WTC11 (cell line): ENCODE measurements around the gene TMC4. TPM values are rescaled to one million over a fixed set of nuclear protein-coding genes. Genes with fewer than 3 reads are reported as not detected.

Experiments
- ATAC-seq: fragments of 200-7000 bp; cut with Tn5 transposase; 2 replicates; pipeline ENCODE4 v1.10.0; 2021; ENCODE audit warnings: mild to moderate bottlenecking, moderate library complexity
- CTCF ChIA-PET: fragments of 300-600 bp; sonication (Branson Sonifier 250); formaldehyde crosslinking; loops from one replicate; lab custom pipeline; 2021; ENCODE audit warnings: antibody characterized with exemption; lab: Charles Lee
- POLR2A ChIA-PET: fragments of 350-600 bp; sonication (Branson Sonifier 250); formaldehyde crosslinking; loops from one replicate; lab custom pipeline; 2021; ENCODE audit warnings: antibody characterized with exemption; lab: Charles Lee
- DNase-seq: peaks from one replicate; pipeline ENCODE4 v3.0.0; 2021; ENCODE audit warnings: low spot score
- H3K27ac Mint-ChIP-seq: 2 replicates; pipeline ENCODE4 v1.8.0; 2021; ENCODE audit warnings: mixed read lengths
- H3K27me3 Mint-ChIP-seq: 2 replicates; pipeline ENCODE4 v1.8.0; 2021; ENCODE audit warnings: low read depth, mild to moderate bottlenecking, moderate library complexity, mixed read lengths
- H3K36me3 Mint-ChIP-seq: 2 replicates; pipeline ENCODE4 v1.8.0; 2021; ENCODE audit warnings: mixed read lengths
- H3K4me1 Mint-ChIP-seq: 2 replicates; pipeline ENCODE4 v1.8.0; 2022; ENCODE audit warnings: mixed read lengths
- H3K4me3 Mint-ChIP-seq: 2 replicates; pipeline ENCODE4 v1.8.0; 2021; ENCODE audit warnings: mild to moderate bottlenecking, moderate library complexity, mixed read lengths
- H3K9me3 Mint-ChIP-seq: 2 replicates; pipeline ENCODE4 v1.8.0; 2021; ENCODE audit warnings: mixed read lengths
- CBFB ChIP-seq: sonication (generic); formaldehyde crosslinking; IDR thresholded peaks from 2 replicates; pipeline ENCODE4 v1.8.1; 2022; ENCODE audit warnings: mild to moderate bottlenecking, low read depth, missing genetic modification reagents
- CDX4 ChIP-seq: fragments of 250-450 bp; sonication (Bioruptor Pico); IDR thresholded peaks from 2 replicates; pipeline ENCODE4 v1.9.0; 2021; ENCODE audit warnings: moderate library complexity, mild to moderate bottlenecking, inconsistent platforms, borderline replicate concordance
- CREM ChIP-seq: sonication (generic); formaldehyde crosslinking; IDR thresholded peaks from 2 replicates; pipeline ENCODE4 v1.8.1; 2022; ENCODE audit warnings: mild to moderate bottlenecking, missing genetic modification reagents, moderate library complexity
- CTCF ChIP-seq: fragments of 200-600 bp; IDR thresholded peaks from 2 replicates; pipeline ENCODE4 v1.8.0; 2022; ENCODE audit warnings: antibody characterized with exemption
- E2F1 ChIP-seq: sonication (generic); formaldehyde crosslinking; IDR thresholded peaks from 2 replicates; pipeline ENCODE4 v1.8.0; 2022; ENCODE audit warnings: mild to moderate bottlenecking, missing genetic modification reagents
- ELF4 ChIP-seq: sonication (generic); formaldehyde crosslinking; IDR thresholded peaks from 2 replicates; pipeline ENCODE4 v1.8.1; 2022; ENCODE audit warnings: low read depth, mild to moderate bottlenecking, moderate library complexity, missing genetic modification reagents
- ERG ChIP-seq: fragments of 250-450 bp; sonication (Bioruptor Pico); IDR thresholded peaks from 2 replicates; pipeline ENCODE4 v1.8.0; 2021; ENCODE audit warnings: mild to moderate bottlenecking
- HMGXB4 ChIP-seq: sonication (generic); formaldehyde crosslinking; IDR thresholded peaks from 2 replicates; pipeline ENCODE4 v1.8.1; 2023; ENCODE audit warnings: mild to moderate bottlenecking, moderate library complexity, missing genetic modification reagents
- JUN ChIP-seq: sonication (generic); formaldehyde crosslinking; IDR thresholded peaks from 2 replicates; pipeline ENCODE4 v1.8.0; 2023; ENCODE audit warnings: mild to moderate bottlenecking, missing genetic modification reagents
- KAT7 ChIP-seq: sonication (generic); formaldehyde crosslinking; IDR thresholded peaks from 2 replicates; pipeline ENCODE4 v1.8.1; 2023; ENCODE audit warnings: missing genetic modification reagents, mild to moderate bottlenecking, borderline replicate concordance
- MAX ChIP-seq: sonication (generic); formaldehyde crosslinking; IDR thresholded peaks from 2 replicates; pipeline ENCODE4 v1.8.0; 2022; ENCODE audit warnings: mild to moderate bottlenecking, missing genetic modification reagents
- MYBL2 ChIP-seq: sonication (generic); formaldehyde crosslinking; IDR thresholded peaks from 2 replicates; pipeline ENCODE4 v1.8.1; 2023; ENCODE audit warnings: mild to moderate bottlenecking, moderate library complexity, missing genetic modification reagents
- NFE2L1 ChIP-seq: sonication (generic); formaldehyde crosslinking; IDR thresholded peaks from 2 replicates; pipeline ENCODE4 v1.8.1; 2023; ENCODE audit warnings: missing genetic modification reagents
- NFYB ChIP-seq: sonication (generic); formaldehyde crosslinking; conservative IDR thresholded peaks from 2 replicates; pipeline ENCODE4 v1.8.0; 2022; ENCODE audit warnings: low read depth, missing genetic modification reagents
- NR2C2 ChIP-seq: sonication (generic); formaldehyde crosslinking; IDR thresholded peaks from 2 replicates; pipeline ENCODE4 v1.8.0; 2022; ENCODE audit warnings: mild to moderate bottlenecking, missing genetic modification reagents
- NR3C1 ChIP-seq: sonication (generic); formaldehyde crosslinking; conservative IDR thresholded peaks from 2 replicates; pipeline ENCODE4 v1.8.1; 2023; ENCODE audit warnings: low read depth, mild to moderate bottlenecking, missing genetic modification reagents
- PRRX2 ChIP-seq: fragments of 250-450 bp; sonication (Bioruptor Pico); IDR thresholded peaks from 2 replicates; pipeline ENCODE4 v1.8.0; 2021; ENCODE audit warnings: mild to moderate bottlenecking
- SMAD4 ChIP-seq: sonication (generic); formaldehyde crosslinking; IDR thresholded peaks from 2 replicates; pipeline ENCODE4 v1.8.0; 2022; ENCODE audit warnings: mild to moderate bottlenecking, missing genetic modification reagents
- SOX15 ChIP-seq: fragments of 250-450 bp; sonication (Bioruptor Pico); IDR thresholded peaks from 2 replicates; pipeline ENCODE4 v1.9.0; 2021; ENCODE audit warnings: mild to moderate bottlenecking
- SP1 ChIP-seq: sonication (generic); formaldehyde crosslinking; conservative IDR thresholded peaks from 2 replicates; pipeline ENCODE4 v1.8.1; 2022; ENCODE audit warnings: missing genetic modification reagents
- TEAD4 ChIP-seq: sonication (generic); formaldehyde crosslinking; IDR thresholded peaks from 2 replicates; pipeline ENCODE4 v1.8.0; 2022; ENCODE audit warnings: mild to moderate bottlenecking, missing genetic modification reagents
- ZBTB21 ChIP-seq: sonication (generic); formaldehyde crosslinking; IDR thresholded peaks from 2 replicates; pipeline ENCODE4 v1.8.1; 2023; ENCODE audit warnings: mild to moderate bottlenecking, missing genetic modification reagents, borderline replicate concordance
- ZNF416 ChIP-seq: fragments of 250-450 bp; sonication (Bioruptor Pico); IDR thresholded peaks from 2 replicates; pipeline ENCODE4 v1.9.0; 2021; ENCODE audit warnings: mild to moderate bottlenecking, inconsistent platforms
- ZNF512 ChIP-seq: sonication (generic); formaldehyde crosslinking; IDR thresholded peaks from 2 replicates; pipeline ENCODE4 v1.8.1; 2022; ENCODE audit warnings: missing genetic modification reagents, borderline replicate concordance
- total RNA-seq: library from RNA; stranded (reverse); gene quantifications from 3 replicates; pipeline ENCODE4 v1.2.3, GENCODE V29; 2021

Gene TMC4
- total RNA-seq, 1 experiment from 2014 or later, result 9.3 TPM

- Mint-ChIP-seq H3K9me3 (no peaks in the 10 kb centered on the region), H3K27me3 (peaks cover 32% of the 10 kb centered on the region), H3K27ac (no peak overlapping the region), H3K36me3 (no peaks in the 10 kb centered on the region), H3K4me3 (no peak overlapping the region), H3K4me1 (peaks cover 20% of the 10 kb centered on the region)
- ChIA-PET POLR2A (no interaction called here), CTCF (interaction anchor here (1.0 to 3.0 kb wide), 3 partner anchors 12 to 255 kb away, joined by 4 to 14 read pairs (median 12); partner anchors contain the start of gene MBOAT7)
- DNase-seq (peak; percentile 99), ATAC-seq (peak; percentile 46)
- TF ChIP-seq NR3C1 (CRISPR knock-in tag), result no peak
- no peak for TF ChIP-seq MYBL2 (CRISPR knock-in tag)
- no peak for TF ChIP-seq CBFB (CRISPR knock-in tag)
- TF ChIP-seq SP1 (CRISPR knock-in tag), result no peak
- no peak for TF ChIP-seq SOX15 (CRISPR knock-in tag)
- TF ChIP-seq NR2C2 (CRISPR knock-in tag), result no peak
- TF ChIP-seq JUN (CRISPR knock-in tag), result no peak
- no peak for TF ChIP-seq CREM
- no peak for TF ChIP-seq E2F1
- no peak for TF ChIP-seq NFE2L1 (CRISPR knock-in tag)
- no peak for TF ChIP-seq ZNF416 (CRISPR knock-in tag)
- TF ChIP-seq SMAD4 (CRISPR knock-in tag), result no peak
- no peak for TF ChIP-seq KAT7 (CRISPR knock-in tag)
- TF ChIP-seq TEAD4 (CRISPR knock-in tag), result no peak
- no peak for TF ChIP-seq HMGXB4 (CRISPR knock-in tag)
- no peak for TF ChIP-seq NFYB (CRISPR knock-in tag)
- TF ChIP-seq ELF4 (CRISPR knock-in tag), result no peak
- no peak for TF ChIP-seq PRRX2 (CRISPR knock-in tag)
- TF ChIP-seq CTCF, result peak; percentile 82
- peak; percentile 14; the same call in 1 of the 2 replicates for TF ChIP-seq MAX (CRISPR knock-in tag)
- 0 out of 2 replicates have a peak, but pooled peaks have one; percentile 11 for TF ChIP-seq ERG (CRISPR knock-in tag)
- peak; percentile 39; the same call in 1 of the 2 replicates for TF ChIP-seq ZNF512 (CRISPR knock-in tag)
- no peak for TF ChIP-seq CDX4
- TF ChIP-seq ZBTB21 (CRISPR knock-in tag), result no peak
Observed at GRCh38 chr19:54168174-54168917, 4.6 kb downstream of the TMC4 start.
